Measurements from ENCODE around the gene ZNF804A.

- no peak for TF ChIP-seq CTCF (IDR thresholded peaks at IDR 0.05)
- no peak for TF ChIP-seq POLR2A (IDR thresholded peaks at IDR 0.05)
- TF ChIP-seq EP300 (IDR thresholded peaks at IDR 0.05): no peak
Measured at GRCh38 chr2:184879671-184880070, 281.3 kb downstream of the ZNF804A start.
